Skin of body (tissue), 2 donors: ENCODE data around the gene METRNL. TPM values are rescaled to one million over a fixed set of nuclear protein-coding genes. Genes with fewer than 3 reads are reported as not detected.
"Not testable (repeated sequence)": the region's sequence is repeated elsewhere in the genome, so short reads cannot be mapped to it uniquely, and the experiment has no call there.

Source experiments
- DNase-seq: peaks from one replicate; lab custom pipeline; 2025; lab: John Stamatoyannopoulos, UW
- total RNA-seq: library from RNA; depleted of rRNA; stranded (reverse); fragments of >200 nt; gene quantifications from one replicate; pipeline ENCODE4 v1.2.3, GENCODE V29; 2014

Gene METRNL
- total RNA-seq, 1 donor from 2014 or later: 83.2 TPM

DNA sequence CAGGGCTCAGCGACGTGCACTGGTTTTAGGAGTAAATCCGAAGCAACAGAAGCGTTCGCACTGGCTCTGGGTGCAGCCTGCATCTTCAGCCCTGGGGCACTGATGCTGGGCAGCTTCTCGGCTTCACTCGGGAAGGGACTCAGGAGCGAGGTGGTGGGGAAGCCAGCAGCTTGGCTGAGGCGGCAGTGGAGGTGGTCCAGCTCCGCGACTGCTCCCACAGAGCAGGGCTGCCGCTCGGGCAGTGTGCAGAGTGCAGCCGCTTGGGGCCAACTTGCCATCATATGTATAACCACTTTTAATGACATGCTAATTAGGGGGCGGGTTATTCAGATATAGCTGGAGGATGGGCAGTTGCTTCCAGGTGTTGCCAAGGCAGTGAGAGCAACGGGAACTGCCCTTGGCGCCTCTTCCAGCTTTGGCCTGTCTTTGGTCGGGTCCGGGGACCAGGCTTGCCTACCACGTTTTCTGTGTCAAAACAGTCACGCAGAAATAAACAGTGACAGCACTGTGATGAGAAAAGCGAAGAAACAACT, 26.7 kb downstream of the METRNL start:
- no peak for DNase-seq

DNA sequence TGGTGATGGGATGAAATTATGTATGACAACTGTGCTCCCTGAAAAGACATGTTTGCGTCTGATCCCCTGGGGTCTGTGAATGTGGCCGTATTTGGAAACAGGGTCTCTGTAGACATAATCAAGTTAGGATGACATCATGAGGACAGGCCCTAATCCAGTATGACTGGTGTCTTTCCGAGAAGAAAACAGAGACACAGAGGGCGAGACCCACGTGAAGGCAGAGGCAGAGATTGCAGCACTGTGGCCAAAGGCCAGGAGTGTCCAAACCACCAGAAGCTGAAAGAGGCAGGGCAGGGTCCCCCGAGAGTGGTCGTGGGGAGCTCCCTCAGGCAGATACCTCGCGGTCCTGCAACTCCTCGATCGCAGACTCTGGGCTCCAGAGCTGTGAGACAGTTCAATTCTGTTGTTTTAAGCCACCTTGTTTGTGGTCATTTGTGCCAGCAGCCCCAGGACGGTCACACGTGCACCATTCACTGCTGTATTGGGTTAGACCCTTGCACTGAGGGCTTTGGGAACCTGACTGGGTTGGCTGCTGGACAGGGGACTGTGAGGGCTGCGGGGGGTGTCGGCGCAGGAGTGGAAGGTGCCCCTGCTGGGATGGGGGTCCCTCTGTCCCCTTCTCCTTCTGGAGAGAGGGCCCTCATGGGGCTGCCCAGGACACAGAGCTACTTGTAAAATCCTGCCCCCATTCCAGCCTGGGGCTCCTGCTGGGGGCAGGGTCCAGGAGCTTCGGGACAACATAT, 27.7 kb downstream of the METRNL start:
- DNase-seq: no peak

DNA sequence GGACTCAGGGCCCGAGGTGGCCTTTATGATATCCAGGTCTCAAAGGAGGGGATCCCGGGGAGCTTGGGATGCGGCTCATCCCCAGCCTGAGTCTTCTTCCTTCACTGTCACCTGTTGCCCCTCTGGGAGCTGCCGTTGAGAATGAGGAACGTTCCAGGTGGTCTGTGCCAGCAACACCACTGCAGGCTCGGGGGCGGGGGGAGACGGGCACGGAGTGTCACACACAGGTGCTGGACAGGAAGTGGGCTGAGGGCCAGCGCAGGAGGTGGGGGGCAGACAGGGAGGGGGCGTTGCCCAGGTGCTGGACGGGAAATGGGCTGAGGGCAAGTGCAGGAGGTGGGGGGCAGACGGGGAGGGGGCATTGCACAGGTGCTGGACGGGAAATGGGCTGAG, 28.2 kb downstream of the METRNL start:
- no peak for DNase-seq

DNA sequence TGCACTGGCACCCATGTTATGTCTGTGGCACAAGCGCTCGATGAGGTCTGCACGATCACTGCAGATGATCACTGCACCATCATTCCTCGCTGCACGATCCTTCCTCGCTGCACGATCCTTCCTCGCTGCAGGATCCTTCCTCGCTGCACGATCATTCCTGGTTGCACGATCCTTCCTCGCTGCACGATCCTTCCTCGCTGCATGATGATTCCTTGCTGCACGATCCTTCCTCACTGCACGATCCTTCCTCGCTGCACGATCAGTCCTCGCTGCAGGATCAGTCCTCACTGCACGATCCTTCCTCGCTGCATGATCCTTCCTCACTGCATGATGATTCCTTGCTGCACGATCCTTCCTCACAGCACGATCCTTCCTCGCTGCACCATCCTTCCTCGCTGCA, 29.3 kb downstream of the METRNL start:
- no peak for DNase-seq

DNA sequence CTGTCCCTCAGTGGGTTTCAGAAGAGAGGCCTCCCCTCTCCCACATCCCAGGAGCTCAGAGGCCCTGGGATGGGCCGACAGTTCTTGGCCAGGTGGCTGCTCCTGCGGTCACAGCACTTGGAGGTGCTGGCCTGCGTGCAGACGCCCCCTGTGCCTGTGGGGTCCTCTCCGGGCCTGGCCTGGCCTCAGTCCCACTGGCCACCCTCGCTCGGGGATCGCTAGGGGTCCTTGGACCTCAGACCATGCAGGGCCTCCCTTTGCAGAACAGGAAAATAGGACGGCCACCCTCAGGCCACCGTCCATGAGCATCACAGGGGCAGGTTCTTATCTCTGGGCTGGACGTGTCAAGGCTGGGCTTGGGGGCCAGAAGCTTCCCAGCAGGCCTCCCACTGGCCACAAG, 30.0 kb downstream of the METRNL start:
- no peak for DNase-seq

DNA sequence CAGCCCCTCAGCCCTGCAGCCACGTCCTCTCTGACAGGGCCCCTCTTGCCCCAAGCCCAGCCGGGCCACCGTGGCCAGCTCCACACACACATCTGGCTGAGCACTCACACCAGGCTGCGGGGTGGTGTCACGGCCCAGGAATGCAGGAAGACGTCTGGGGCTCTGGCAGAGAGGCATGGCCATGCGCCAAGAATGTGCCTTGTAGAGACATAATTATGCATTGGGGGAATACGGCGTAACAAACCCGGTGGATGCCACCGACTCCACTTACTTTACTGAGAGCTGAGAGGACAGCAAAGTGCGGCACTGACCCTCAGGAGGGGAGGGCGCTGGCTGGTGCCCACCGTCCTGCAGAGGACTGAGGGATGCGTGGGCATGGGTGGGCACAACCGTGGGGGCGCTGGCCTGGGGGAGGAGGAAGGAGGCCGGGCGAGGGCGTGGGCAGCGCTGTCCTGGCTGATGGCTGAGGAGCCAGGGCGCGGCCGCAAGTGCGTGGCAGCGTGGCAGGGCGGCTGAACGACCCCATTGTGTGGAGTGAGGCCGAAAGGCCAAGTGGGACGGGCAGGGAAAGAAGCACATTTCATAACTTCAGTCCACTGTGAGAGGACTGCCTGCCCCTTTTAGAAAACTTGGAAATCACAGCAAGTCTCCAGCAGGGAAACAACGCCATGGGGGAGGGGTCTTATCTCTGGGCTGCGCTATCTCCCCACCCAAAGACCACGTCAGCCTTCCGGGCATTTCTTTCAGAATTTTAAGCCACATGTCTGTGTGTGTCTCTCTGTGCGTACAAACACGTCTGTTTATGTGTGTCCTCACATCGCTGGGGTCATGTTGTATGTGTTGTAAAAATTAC, 30.6 kb downstream of the METRNL start:
- DNase-seq: peak; percentile 77

DNA sequence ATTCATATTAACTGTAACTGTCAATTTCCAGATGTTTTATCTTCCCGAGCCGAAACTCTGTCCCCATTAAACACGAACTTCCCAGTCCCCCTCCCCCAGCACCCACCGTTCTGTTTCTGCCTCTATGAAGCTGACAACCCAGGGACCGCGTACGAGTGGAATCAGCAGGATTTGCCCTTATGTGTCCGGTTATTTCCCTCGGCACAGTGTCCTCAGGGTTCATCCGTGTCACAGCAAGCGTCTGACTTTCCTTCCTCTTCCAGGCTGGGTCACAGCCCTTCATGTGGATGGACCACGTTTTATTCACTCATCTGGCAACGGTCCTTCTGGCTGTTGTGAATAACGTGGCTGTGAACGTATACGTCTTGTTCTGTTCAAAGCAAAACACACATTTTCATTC, 31.3 kb downstream of the METRNL start:
- no peak for DNase-seq

DNA sequence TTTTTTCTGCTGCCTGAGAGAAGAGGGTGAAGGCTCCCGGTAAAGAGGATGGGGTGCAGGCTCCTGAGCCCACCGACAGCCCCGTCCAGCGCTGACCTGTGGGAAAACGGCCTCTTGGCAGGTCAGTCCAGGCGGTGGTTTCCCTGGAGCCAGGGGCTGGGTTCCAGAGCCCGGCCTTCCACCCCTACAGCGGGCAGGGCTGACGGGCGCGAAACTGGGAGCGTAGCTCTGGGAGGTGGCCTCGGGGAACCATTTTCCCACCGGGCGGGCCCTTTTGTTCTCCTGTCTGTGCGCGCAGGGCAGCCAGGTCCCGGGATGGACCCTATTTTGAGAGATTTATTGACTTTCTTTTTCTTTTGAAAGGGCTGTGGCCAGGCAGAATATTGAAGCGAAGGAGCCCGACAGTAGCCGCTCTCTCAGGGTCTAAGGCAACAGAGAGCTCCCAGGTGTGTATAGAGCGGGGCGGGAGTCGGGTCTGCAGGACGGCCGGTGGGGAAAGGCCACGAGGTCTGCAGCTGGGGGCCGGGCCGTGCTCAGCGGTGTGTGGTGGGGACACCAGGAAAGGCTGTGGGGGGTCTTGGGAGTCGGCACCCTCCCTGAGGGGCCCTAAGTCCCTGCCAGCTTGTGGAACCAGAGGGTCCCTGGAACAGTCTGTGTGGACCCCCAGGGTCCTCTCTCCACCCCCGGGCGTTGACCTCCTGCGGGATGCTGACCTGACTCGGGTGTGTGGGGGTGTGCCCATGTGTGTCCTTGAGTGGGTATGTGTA, 32.3 kb downstream of the METRNL start:
- no peak for DNase-seq

DNA sequence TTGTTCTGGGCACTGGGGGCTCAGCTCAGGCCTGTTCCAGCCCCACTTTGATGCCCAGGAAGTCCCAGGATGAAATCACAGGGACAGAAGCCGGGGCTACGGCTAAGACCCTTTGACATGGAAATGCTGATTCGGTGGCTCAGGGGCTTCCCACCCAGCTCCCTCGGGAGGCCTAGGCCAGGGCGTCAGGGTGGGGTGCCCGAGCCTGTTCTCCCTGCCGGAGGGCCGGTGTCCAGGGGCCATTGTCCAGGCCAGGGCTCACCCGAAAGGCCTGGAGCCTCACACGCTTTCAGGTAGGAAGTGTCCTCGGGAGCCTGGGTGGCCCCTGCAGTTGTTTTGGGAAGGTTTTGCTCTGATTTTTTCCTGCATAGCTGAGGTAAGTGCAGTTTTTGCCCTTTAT, 34.0 kb downstream of the METRNL start:
- DNase-seq: no peak

DNA sequence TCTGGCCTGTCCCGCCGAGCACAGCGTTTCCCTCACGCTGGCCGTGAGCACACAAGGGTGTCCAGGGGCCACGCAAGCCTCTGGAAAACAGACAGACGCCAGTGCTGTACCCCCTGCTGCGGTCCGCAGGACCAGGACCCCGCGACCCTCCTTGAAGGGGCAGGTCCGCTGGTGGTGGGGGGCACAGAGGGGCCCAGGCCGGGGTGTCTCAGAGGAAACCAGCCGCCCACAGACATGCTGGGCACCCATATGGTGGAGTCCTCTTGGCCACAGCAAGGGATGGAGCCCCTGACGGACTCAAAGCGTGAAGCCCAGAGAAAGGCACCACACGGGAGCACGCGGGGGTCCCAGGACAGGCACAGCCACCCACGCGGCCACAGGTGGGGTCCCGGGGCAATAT, 34.4 kb downstream of the METRNL start:
- DNase-seq: no peak

DNA sequence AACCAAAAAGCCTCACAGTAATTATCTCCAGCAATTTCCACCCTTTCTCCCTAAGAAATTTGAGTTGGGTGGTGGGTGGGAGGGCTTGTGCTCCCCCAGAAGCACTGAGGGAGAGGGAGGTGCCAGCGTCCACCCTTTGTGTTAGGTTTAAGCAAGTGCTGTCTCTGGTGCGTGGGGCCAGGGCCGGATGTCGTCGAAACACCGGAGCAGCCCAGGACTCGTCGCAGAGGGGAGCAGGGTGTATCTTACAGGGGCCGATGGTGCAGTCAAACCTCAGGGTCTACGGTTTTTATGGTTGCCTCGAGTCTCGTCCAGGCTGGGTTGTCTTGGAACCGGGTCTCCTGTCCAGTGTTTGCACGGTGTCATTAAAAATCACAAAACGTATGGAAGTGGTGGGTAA, 35.3 kb downstream of the METRNL start:
- DNase-seq: no peak

DNA sequence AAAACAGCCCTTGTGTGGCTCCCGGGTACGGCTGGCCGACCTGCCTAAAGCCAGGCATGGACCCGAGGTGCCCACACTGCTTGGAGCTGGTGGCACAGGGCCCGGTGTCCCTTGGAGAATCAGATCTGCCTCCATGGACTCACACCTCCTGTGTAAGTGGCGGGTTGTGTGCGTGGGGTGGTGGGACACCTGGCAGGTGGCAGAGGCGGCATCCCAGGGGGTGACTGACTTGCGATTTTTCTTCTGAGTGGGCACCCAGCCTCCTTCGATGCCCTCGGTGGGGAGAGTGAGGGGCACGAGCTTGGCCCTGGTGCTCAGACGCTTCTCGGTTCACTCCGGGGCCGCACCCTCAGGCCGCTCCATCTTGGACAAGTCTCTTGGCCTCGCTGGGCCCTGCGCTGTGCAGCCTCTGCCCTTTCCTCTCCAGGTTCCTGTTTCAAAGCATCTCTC, 35.8 kb downstream of the METRNL start:
- no peak for DNase-seq

DNA sequence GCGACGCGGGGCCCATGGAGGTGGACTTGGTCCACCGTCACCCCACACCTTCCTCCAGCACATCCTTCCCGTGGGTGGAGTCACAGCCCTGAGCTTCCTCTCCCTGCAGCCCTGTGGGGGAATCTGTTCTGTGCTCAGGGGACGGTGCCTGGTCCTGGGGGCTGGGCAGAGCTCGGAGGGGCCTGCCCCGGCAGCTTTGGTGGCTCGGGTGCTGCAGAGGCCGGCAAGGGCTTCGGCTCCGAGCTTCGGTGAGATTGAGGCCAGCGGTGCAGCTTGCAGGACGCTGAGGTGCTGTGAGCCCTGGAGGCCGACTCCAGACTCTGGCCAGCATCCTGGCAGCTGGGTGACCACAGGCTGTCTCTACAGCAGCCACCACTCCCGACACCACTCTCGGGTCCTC, 36.4 kb downstream of the METRNL start:
- no peak for DNase-seq

DNA sequence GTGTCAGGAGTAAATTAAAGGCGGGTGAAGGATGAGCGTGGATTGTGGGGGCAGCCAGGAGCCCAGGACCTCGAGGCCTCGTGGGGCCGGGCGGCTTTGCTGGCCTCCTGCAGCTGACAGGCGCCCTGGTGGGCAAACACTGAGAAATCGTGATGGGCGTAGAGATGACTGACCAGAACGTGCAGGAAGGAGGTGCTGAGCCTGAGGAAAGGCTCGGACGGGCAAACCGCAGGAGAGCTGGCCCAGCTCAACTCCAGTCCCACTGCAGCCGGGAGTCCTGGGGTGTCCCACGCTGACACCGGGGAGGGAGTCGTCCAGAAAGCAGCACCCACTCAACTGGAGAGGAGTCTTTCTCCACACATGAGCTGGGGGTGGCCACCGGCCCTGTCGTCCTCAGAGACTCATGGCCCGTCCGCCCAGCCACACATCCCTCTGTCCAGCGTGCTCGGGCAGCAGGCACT, 36.9 kb downstream of the METRNL start:
- DNase-seq: no peak

DNA sequence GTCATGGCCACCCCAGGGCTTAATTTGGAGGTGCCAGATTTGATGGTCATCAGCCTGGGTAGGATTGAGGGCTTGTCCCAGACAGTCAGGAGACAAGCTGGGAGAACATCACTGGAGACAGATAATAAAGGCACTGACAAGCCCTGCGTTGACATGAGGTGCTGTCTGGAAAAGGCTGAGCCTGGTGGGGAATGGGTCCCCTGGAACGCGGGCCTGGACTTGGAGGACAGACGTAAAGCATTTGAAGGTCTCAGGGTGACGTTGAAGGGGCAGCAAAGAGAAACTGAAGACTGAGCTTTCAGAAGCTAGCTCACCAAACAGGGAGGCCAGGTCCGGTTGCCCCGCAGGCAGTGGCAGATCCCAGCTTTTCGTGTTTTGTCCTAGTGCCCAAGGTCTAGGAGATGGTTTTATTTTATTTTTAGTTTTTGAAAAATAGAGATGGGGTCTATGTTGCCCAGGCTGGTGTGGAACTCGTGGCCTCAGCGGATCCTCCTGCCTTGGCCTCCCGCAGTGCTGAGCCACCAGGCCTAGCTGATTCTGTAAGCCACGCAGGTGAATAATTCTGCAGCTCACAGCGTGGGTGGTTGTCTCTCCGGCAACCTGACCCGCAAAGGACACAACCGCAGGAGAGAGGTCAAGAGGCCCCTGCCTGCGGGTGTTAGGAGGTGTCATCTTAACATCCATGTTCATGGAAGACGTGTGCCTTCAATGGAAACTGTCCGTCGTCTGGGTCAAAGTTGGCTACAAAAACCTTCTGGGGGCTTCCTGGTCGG, 37.6 kb downstream of the METRNL start:
- DNase-seq: no peak

DNA sequence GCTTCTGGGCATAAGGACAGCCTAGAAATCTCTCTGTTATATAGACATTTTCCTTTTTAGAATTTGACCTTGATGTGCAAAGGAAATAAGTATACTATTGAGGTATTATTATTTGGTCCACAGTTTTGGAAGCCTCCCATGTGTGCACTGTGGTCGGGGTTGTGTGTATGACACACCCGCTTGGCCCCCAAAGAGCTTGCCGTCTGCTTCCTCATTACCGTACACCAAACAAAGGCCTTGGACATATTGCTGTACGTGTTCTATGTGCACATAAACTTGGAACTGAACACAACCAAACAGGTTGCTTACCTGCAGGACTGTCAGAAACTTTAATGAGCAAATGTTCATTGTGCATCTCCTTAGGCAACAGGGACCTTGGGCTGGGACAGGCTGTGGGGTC, 38.2 kb downstream of the METRNL start:
- DNase-seq: no peak

DNA sequence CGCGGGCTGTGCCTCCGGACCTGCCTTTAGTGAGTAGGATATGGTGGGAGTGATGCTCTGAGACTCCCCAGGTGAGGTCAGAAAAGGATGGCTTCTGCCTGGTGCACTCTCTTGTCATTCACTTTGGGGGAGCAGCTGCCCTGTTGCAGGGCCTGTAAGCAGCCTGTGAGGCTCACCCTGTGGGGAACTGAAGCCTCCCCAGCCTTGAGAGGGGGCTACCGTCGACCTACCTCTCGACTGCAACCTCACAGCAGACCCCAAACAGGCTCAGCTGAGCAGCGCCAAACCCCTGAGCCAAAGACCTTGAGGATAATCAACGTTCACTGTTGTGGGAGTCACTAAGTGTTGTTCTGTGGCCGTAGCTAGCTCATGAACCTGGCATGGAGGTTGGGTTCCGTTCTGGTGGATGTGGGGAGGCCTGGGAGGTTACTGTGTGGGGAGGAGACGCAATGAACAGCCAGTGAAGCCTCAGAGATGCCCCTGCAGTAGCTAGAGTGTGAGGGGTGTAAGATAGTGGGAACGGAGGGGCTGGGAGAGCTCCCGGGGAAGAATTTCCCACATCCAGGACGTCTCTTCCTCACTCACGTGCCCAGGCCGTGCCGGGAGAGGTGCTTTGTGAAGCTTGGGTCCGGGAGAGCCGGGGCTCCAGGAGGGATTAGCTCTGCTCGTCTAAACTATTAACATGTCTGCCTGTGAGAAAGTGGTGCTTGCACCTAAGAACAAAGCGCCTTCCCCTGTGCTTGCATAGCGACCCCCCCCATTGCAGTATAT, 38.8 kb downstream of the METRNL start:
- DNase-seq: no peak

DNA sequence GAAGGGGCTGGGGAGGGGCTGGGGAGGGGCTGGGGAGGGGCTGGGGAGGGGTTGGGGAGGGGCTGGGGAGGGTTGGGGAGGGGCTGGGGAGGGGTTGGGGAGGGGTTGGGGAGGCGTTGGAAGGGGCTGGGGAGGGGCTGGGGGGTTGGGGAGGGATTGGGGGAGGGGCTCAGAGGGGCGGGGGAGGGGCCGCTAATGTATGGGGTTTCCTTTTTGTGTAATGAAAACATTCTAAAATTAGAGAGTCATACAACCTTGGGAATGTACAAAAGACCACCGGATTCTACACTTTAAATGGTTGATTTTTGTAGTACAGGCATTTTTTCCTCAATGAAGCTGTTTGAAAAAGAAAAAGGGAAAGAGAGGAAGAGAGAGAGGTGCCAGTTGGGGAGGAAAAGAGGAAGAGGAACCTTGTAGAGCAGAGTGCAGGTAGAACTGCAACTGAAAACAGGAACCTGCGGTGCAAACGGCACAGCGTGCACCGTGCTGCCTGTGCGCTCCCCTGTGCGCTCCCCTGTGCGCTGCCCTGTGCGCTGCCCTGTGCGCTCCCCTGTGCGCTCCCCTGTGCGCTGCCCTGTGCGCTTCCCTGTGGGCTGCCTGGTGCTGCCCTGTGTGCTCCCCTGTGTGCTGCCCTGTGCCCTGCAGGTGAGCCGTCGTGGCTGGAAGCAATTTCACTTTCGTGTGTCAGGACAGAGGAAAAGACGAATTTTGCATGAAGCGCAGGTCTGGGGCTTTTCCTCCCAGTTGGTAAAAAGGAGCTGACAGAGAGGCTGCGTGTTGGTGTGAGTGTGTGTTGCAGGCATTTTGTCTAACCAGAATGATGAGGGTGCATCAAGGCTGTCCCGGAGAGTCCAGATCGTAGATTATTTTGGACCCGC, 40.8 kb downstream of the METRNL start:
- no peak for DNase-seq

DNA sequence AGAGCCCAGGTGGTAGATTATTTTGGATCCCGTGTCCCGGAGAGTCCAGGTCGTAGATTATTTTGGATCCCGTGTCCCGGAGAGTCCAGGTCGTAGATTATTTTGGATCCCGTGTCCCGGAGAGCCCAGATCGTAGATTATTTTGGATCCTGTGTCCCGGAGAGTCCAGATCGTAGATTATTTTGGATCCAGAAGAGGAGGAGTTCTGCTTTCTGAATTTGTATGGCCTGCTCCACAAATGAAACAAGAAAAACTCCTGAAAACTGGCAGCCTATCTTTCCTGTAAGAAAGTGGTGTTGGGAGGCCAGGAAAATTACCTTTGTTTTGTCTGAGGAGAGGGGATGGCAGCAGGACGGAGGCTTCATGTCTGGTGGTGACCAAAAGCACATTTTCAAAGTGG, 42.1 kb downstream of the METRNL start:
- not testable (repeated sequence) for DNase-seq
